GM12878 (cell line): ENCODE data around the gene IFNK. TPM values are rescaled to one million over a fixed set of nuclear protein-coding genes. Genes with fewer than 3 reads are reported as not detected.

Experiments
- ATF3 ChIP-seq: IDR thresholded peaks from 2 replicates; pipeline ENCODE4 v1.6.1; 2011; ENCODE audit warnings: low read depth, mild to moderate bottlenecking, low read length, moderate library complexity, borderline replicate concordance; ENCODE audit errors: extremely low read depth
- ATF7 ChIP-seq: fragments of 450-650 bp; IDR thresholded peaks from 2 replicates; pipeline ENCODE4 v1.6.1; 2016; ENCODE audit warnings: low read depth, mild to moderate bottlenecking
- BCL11A ChIP-seq: IDR thresholded peaks from 2 replicates; pipeline ENCODE4 v1.6.1; 2011; ENCODE audit warnings: low read depth, low read length
- BCL3 ChIP-seq: IDR thresholded peaks from 2 replicates; pipeline ENCODE4 v1.6.1; 2011; ENCODE audit warnings: borderline replicate concordance, low read depth, mild to moderate bottlenecking, moderate library complexity, low read length; ENCODE audit not compliant: insufficient read depth, poor library complexity, severe bottlenecking
- CHD2 ChIP-seq: IDR thresholded peaks from 2 replicates; pipeline ENCODE4 v1.6.1; 2011; ENCODE audit warnings: low read depth, low read length, improper control_type of control experiment, borderline replicate concordance
- CHD4 ChIP-seq: fragments of 200-600 bp; sonication (generic); IDR thresholded peaks from 2 replicates; pipeline ENCODE4 v1.6.1; 2016; ENCODE audit warnings: mild to moderate bottlenecking
- DPF2 ChIP-seq: fragments of 450-650 bp; IDR thresholded peaks from 2 replicates; pipeline ENCODE4 v1.6.1; 2017; ENCODE audit warnings: mild to moderate bottlenecking
- ETV6 ChIP-seq, 2 experiments: fragments of 450-650 bp in 1 of 2; IDR thresholded peaks in 1 of 2; conservative IDR thresholded peaks in 1 of 2; 2 replicates each; pipeline ENCODE4 v1.6.1; 2014; ENCODE audit warnings: antibody characterized with exemption in 1 of 2, borderline replicate concordance in 1 of 2, low read depth in 1 of 2, mild to moderate bottlenecking in 1 of 2, moderate library complexity in 1 of 2
- GATAD2B ChIP-seq: fragments of 450-650 bp; conservative IDR thresholded peaks from 2 replicates; pipeline ENCODE4 v1.6.1; 2017; ENCODE audit warnings: low read depth, mild to moderate bottlenecking, moderate library complexity
- MEF2B ChIP-seq: fragments of 450-650 bp; IDR thresholded peaks from 2 replicates; pipeline ENCODE4 v1.6.1; 2018; ENCODE audit warnings: mild to moderate bottlenecking, moderate library complexity; ENCODE audit not compliant: partially characterized antibody, poor library complexity, severe bottlenecking
- NR2C1 ChIP-seq: fragments of 450-650 bp; IDR thresholded peaks from 2 replicates; pipeline ENCODE4 v1.6.1; 2017; ENCODE audit warnings: antibody characterized with exemption, mild to moderate bottlenecking, moderate library complexity
- PKNOX1 ChIP-seq: fragments of 450-650 bp; IDR thresholded peaks from 2 replicates; pipeline ENCODE4 v1.6.1; 2016; ENCODE audit warnings: mild to moderate bottlenecking
- SMAD5 ChIP-seq: IDR thresholded peaks from 2 replicates; pipeline ENCODE4 v1.6.1; 2016; ENCODE audit warnings: antibody characterized with exemption, low read depth
- SUZ12 ChIP-seq: fragments of 200-600 bp; sonication (generic); IDR thresholded peaks from one replicate; pipeline ENCODE4 v1.6.1; 2018; ENCODE audit warnings: antibody characterized with exemption, mild to moderate bottlenecking; ENCODE audit not compliant: unreplicated experiment
- TCF12 ChIP-seq: IDR thresholded peaks from 2 replicates; pipeline ENCODE4 v1.6.1; 2011; ENCODE audit warnings: low read depth, mild to moderate bottlenecking, low read length
- ZNF274 ChIP-seq: IDR thresholded peaks from one replicate; pipeline ENCODE4 v1.8.0; 2011; ENCODE audit not compliant: insufficient read length, insufficient read depth
- ZNF384 ChIP-seq: IDR thresholded peaks from 2 replicates; pipeline ENCODE4 v1.6.1; 2012; ENCODE audit warnings: low read depth, mild to moderate bottlenecking, low read length, improper control_type of control experiment, borderline replicate concordance
- polyA plus RNA-seq, 11 experiments: library from polyadenylated mRNA; depleted of rRNA in 4 of 11; unstranded in 6 of 11; stranded (reverse) in 5 of 11; fragments of >200 nt; fragmentation: Nextera tagmentation in 4 of 11; fragmentation: Illumina TruSeq in 1 of 11; extraction: Ambion mirVana in 4 of 11; extraction: Trizol in 1 of 11; gene quantifications; 1 replicate in 1 of 11; 2 replicates in 10 of 11; pipeline versions ENCODE4 v1.2.1 to v1.2.3, GENCODE V29; 2011 to 2016; ENCODE audit warnings: inconsistent platforms in 2 of 11, missing spikeins in 2 of 11, low read depth in 1 of 11
- total RNA-seq, 4 experiments: library from RNA; depleted of rRNA in 3 of 4; stranded (reverse); fragments of >200 nt in 3 of 4; fragmentation: Illumina TruSeq in 1 of 4; extraction: Trizol in 1 of 4; gene quantifications; 2 replicates each; pipeline versions ENCODE4 v1.2.1 to v1.2.3, GENCODE V29; 2013 to 2021

The IFNK gene
- total and polyA plus RNA-seq, 10 of the 15 experiments (the other 5 are each of a cell fraction or from before 2014, with no cell fraction given) = 0.06 TPM; not detected in 9

- no peak for TF ChIP-seq ZNF384
- peak; percentile 84 for TF ChIP-seq PKNOX1
- no peak for TF ChIP-seq CHD4
- no peak for TF ChIP-seq NR2C1
- TF ChIP-seq BCL11A = 0 out of 2 replicates have a peak, but pooled peaks have one; percentile 20
- TF ChIP-seq SUZ12 = no peak
- no peak for TF ChIP-seq ATF3
- TF ChIP-seq CHD2 = peak; percentile 83; the same call in 1 of the 2 replicates
- TF ChIP-seq ZNF274 = no peak
- no peak for TF ChIP-seq BCL3
- peak; percentile 56; the same call in 1 of the 2 replicates for TF ChIP-seq SMAD5
- no peak for TF ChIP-seq GATAD2B
- TF ChIP-seq ETV6 (conservative IDR thresholded peaks at IDR 0.05 in 1 of 2, IDR thresholded peaks at IDR 0.05 in 1 of 2; ENCODE audit: borderline replicate concordance in 1 of 2, low read depth in 1 of 2) = no peak; a peak in 1 of 4 replicates
- TF ChIP-seq DPF2 = no peak
- no peak for TF ChIP-seq MEF2B
- TF ChIP-seq TCF12 = 0 out of 2 replicates have a peak, but pooled peaks have one; percentile 28
- peak; percentile 98 for TF ChIP-seq ATF7
Observed at GRCh38 chr9:27573634-27574590, 49.8 kb downstream of the IFNK start (continued).

Other genes with a start within 250 kb of the IFNK start
- gene EQTN, start 227.1 kb upstream of the IFNK start, total RNA-seq (2014; rRNA removed) = not detected in 2 replicates
- gene EQTN, start 227.1 kb upstream of the IFNK start, total RNA-seq (2014; rRNA removed; fragmentation: Illumina TruSeq; extraction: Trizol) = not detected in 2 replicates
- gene EQTN, start 227.1 kb upstream of the IFNK start, total RNA-seq (2021) = not detected in 2 replicates
- gene EQTN, start 227.1 kb upstream of the IFNK start, polyA plus RNA-seq (2011; rRNA removed) = 0.20 TPM in 1 of 2 replicates, not detected in the other
- gene EQTN, start 227.1 kb upstream of the IFNK start, polyA plus RNA-seq (2014; fragmentation: Illumina TruSeq; extraction: Trizol) = not detected in 2 replicates
- gene EQTN, start 227.1 kb upstream of the IFNK start, polyA plus RNA-seq (2014; fragmentation: Nextera tagmentation; extraction: Ambion mirVana) = not detected
- not detected in 2 replicates for gene EQTN, start 227.1 kb upstream of the IFNK start, polyA plus RNA-seq (2014; rRNA removed)
- gene EQTN, start 227.1 kb upstream of the IFNK start, polyA plus RNA-seq (2016; fragmentation: Nextera tagmentation; extraction: Ambion mirVana) = not detected
- 0.71 and 0.79 TPM in 2 replicates for gene MOB3B, start 5.5 kb downstream of the IFNK start, total RNA-seq (2014; rRNA removed)
- 0.74 and 1.1 TPM in 2 replicates for gene MOB3B, start 5.5 kb downstream of the IFNK start, total RNA-seq (2014; rRNA removed; fragmentation: Illumina TruSeq; extraction: Trizol)
- gene MOB3B, start 5.5 kb downstream of the IFNK start, total RNA-seq (2021) = 1.4 and 1.7 TPM in 2 replicates
- 2.7 and 2.9 TPM in 2 replicates for gene MOB3B, start 5.5 kb downstream of the IFNK start, polyA plus RNA-seq (2011; rRNA removed)
- gene MOB3B, start 5.5 kb downstream of the IFNK start, polyA plus RNA-seq (2014; fragmentation: Illumina TruSeq; extraction: Trizol) = 1.5 and 1.6 TPM in 2 replicates
- gene MOB3B, start 5.5 kb downstream of the IFNK start, polyA plus RNA-seq (2014; fragmentation: Nextera tagmentation; extraction: Ambion mirVana) = under 1 TPM; 0.44 to 0.85 TPM
- 0.96 and 1.0 TPM in 2 replicates for gene MOB3B, start 5.5 kb downstream of the IFNK start, polyA plus RNA-seq (2014; rRNA removed)
- under 1 TPM; 0.78 to 0.80 TPM for gene MOB3B, start 5.5 kb downstream of the IFNK start, polyA plus RNA-seq (2016; fragmentation: Nextera tagmentation; extraction: Ambion mirVana)
- 6.0 and 8.1 TPM in 2 replicates for gene C9orf72, start 49.2 kb downstream of the IFNK start, total RNA-seq (2014; rRNA removed)
- gene C9orf72, start 49.2 kb downstream of the IFNK start, total RNA-seq (2014; rRNA removed; fragmentation: Illumina TruSeq; extraction: Trizol) = 7.3 and 7.6 TPM in 2 replicates
- 6.4 and 7.2 TPM in 2 replicates for gene C9orf72, start 49.2 kb downstream of the IFNK start, total RNA-seq (2021)
- 8.6 and 15.6 TPM in 2 replicates for gene C9orf72, start 49.2 kb downstream of the IFNK start, polyA plus RNA-seq (2011; rRNA removed)
- 5.8 and 9.7 TPM in 2 replicates for gene C9orf72, start 49.2 kb downstream of the IFNK start, polyA plus RNA-seq (2014; fragmentation: Illumina TruSeq; extraction: Trizol)
- gene C9orf72, start 49.2 kb downstream of the IFNK start, polyA plus RNA-seq (2014; fragmentation: Nextera tagmentation; extraction: Ambion mirVana) = 1 to 10 TPM; 5.3 to 9.0 TPM
- 3.0 and 4.8 TPM in 2 replicates for gene C9orf72, start 49.2 kb downstream of the IFNK start, polyA plus RNA-seq (2014; rRNA removed)
- 1 to 10 TPM; 6.4 TPM for gene C9orf72, start 49.2 kb downstream of the IFNK start, polyA plus RNA-seq (2016; fragmentation: Nextera tagmentation; extraction: Ambion mirVana)